HepG2 (cell line): ENCODE results near the gene NOP9.

Source experiments
- CBX5 ChIP-seq: sonication (generic); formaldehyde crosslinking; IDR thresholded peaks from 2 replicates; pipeline ENCODE4 v1.4.0; 2020; ENCODE audit warnings: missing genetic modification reagents, borderline replicate concordance
- EZH2 ChIP-seq: conservative IDR thresholded peaks from 2 replicates; pipeline ENCODE4 v1.6.1; 2012; ENCODE audit warnings: mild to moderate bottlenecking, low read depth, low read length, moderate library complexity
- HNF4G ChIP-seq, 2 experiments: sonication (generic) in 1 of 2; formaldehyde crosslinking in 1 of 2; IDR thresholded peaks; 2 replicates each; pipeline versions ENCODE4 v1.4.0 to v1.6.1; 2011 to 2020; ENCODE audit warnings: borderline replicate concordance in 2 of 2, low read depth in 2 of 2, mild to moderate bottlenecking in 2 of 2, low read length in 1 of 2, missing genetic modification reagents in 1 of 2, moderate library complexity in 1 of 2
- TCF7L2 ChIP-seq: IDR thresholded peaks from 2 replicates; pipeline ENCODE4 v1.6.1; 2011; ENCODE audit warnings: mild to moderate bottlenecking, low read depth, low read length, moderate library complexity
- ZNF775 ChIP-seq: sonication (generic); formaldehyde crosslinking; IDR thresholded peaks from 2 replicates; pipeline ENCODE4 v1.4.0; 2020; ENCODE audit warnings: missing genetic modification reagents, mild to moderate bottlenecking, moderate library complexity, borderline replicate concordance
- TF ChIP-seq, protein P1 (sequence below), 2 experiments: IDR thresholded peaks; 2 replicates each; pipeline ENCODE4 v1.6.1; 2011 to 2012; ENCODE audit warnings: low read length in 2 of 2, borderline replicate concordance in 1 of 2, low read depth in 1 of 2, mild to moderate bottlenecking in 1 of 2, moderate library complexity in 1 of 2
- TF ChIP-seq, protein P2 (sequence below): sonication (generic); formaldehyde crosslinking; IDR thresholded peaks from 2 replicates; pipeline ENCODE4 v1.5.0; 2020; ENCODE audit warnings: mild to moderate bottlenecking, missing genetic modification reagents, moderate library complexity
- TF ChIP-seq, protein P3 (sequence below), 2 experiments: sonication (generic) in 1 of 2; formaldehyde crosslinking in 1 of 2; IDR thresholded peaks; 2 replicates each; pipeline versions ENCODE4 v1.4.0 to v1.6.1; 2016 to 2020; ENCODE audit warnings: borderline replicate concordance in 1 of 2, low read depth in 1 of 2, mild to moderate bottlenecking in 1 of 2, missing genetic modification reagents in 1 of 2

DNA sequence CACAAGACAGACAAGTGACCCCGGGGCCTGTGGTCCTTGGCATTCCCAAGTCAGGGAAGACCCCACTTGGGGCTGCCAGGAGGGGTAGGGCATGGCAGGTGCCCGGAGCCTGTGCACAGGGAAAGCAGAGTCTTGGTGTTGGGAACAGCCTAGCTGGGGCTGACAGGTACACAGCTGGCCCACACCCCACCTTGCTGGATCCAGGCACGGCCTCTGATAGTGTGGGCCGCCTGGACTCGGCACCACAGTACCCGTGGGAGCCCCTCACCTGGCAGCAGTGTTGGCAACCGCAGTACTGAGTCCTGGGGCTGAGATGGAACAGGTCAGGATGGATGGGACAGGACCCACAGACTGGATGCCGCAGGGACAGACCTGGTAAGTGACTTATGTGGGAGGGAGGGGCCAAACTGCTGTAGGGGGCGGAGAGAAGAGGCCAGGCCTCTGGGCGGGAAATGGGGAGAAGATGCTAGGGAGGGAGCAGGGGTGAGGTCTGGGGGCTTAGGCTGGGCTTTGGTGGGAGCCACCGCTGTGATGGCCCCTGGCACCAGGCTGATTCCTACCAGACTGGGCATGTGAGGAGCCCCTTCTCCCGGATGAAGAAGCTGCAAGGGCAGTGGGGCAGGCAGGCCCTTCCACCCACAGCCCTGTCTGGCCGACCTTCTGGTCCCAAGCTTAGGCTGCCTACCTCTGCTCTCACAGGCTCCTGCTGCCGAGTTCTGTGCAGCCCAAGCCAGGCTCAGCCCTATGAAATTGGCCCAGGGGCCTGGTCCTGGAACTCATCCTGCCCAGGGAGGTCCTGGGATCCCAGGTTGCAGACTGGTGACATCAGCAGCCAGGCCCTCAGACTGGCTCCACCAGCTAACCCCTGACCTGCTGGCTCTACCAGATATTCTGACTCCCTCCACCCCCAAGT, 36.6 kb upstream of the NOP9 start, which contains the start of gene TGM1:
- TF ChIP-seq EZH2 (no peak), HNF4G (IDR thresholded peaks at IDR 0.05; ENCODE audit: borderline replicate concordance, low read depth, low read length) (no peak), HNF4G (CRISPR knock-in tag; IDR thresholded peaks at IDR 0.05; ENCODE audit: borderline replicate concordance, low read depth) (no peak), CBX5 (no peak), TCF7L2 (no peak), ZNF775 (CRISPR knock-in tag) (no peak)
- TF ChIP-seq, protein P1, sequence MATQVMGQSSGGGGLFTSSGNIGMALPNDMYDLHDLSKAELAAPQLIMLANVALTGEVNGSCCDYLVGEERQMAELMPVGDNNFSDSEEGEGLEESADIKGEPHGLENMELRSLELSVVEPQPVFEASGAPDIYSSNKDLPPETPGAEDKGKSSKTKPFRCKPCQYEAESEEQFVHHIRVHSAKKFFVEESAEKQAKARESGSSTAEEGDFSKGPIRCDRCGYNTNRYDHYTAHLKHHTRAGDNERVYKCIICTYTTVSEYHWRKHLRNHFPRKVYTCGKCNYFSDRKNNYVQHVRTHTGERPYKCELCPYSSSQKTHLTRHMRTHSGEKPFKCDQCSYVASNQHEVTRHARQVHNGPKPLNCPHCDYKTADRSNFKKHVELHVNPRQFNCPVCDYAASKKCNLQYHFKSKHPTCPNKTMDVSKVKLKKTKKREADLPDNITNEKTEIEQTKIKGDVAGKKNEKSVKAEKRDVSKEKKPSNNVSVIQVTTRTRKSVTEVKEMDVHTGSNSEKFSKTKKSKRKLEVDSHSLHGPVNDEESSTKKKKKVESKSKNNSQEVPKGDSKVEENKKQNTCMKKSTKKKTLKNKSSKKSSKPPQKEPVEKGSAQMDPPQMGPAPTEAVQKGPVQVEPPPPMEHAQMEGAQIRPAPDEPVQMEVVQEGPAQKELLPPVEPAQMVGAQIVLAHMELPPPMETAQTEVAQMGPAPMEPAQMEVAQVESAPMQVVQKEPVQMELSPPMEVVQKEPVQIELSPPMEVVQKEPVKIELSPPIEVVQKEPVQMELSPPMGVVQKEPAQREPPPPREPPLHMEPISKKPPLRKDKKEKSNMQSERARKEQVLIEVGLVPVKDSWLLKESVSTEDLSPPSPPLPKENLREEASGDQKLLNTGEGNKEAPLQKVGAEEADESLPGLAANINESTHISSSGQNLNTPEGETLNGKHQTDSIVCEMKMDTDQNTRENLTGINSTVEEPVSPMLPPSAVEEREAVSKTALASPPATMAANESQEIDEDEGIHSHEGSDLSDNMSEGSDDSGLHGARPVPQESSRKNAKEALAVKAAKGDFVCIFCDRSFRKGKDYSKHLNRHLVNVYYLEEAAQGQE (IDR thresholded peaks at IDR 0.05; ENCODE audit: borderline replicate concordance in 1 of 2, low read depth in 1 of 2, low read length in 2 of 2), result no peak
- TF ChIP-seq, protein P2, sequence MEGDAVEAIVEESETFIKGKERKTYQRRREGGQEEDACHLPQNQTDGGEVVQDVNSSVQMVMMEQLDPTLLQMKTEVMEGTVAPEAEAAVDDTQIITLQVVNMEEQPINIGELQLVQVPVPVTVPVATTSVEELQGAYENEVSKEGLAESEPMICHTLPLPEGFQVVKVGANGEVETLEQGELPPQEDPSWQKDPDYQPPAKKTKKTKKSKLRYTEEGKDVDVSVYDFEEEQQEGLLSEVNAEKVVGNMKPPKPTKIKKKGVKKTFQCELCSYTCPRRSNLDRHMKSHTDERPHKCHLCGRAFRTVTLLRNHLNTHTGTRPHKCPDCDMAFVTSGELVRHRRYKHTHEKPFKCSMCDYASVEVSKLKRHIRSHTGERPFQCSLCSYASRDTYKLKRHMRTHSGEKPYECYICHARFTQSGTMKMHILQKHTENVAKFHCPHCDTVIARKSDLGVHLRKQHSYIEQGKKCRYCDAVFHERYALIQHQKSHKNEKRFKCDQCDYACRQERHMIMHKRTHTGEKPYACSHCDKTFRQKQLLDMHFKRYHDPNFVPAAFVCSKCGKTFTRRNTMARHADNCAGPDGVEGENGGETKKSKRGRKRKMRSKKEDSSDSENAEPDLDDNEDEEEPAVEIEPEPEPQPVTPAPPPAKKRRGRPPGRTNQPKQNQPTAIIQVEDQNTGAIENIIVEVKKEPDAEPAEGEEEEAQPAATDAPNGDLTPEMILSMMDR (CRISPR knock-in tag), result no peak
- TF ChIP-seq, protein P3, sequence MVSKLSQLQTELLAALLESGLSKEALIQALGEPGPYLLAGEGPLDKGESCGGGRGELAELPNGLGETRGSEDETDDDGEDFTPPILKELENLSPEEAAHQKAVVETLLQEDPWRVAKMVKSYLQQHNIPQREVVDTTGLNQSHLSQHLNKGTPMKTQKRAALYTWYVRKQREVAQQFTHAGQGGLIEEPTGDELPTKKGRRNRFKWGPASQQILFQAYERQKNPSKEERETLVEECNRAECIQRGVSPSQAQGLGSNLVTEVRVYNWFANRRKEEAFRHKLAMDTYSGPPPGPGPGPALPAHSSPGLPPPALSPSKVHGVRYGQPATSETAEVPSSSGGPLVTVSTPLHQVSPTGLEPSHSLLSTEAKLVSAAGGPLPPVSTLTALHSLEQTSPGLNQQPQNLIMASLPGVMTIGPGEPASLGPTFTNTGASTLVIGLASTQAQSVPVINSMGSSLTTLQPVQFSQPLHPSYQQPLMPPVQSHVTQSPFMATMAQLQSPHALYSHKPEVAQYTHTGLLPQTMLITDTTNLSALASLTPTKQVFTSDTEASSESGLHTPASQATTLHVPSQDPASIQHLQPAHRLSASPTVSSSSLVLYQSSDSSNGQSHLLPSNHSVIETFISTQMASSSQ (IDR thresholded peaks at IDR 0.05; ENCODE audit: low read depth), result no peak
- TF ChIP-seq, protein P3 (CRISPR knock-in tag; IDR thresholded peaks at IDR 0.05; ENCODE audit: borderline replicate concordance), result no peak
